WTC11 (cell line): ENCODE data around the gene FGF1. TPM values are rescaled to one million over a fixed set of nuclear protein-coding genes. Genes with fewer than 3 reads are reported as not detected.

Experiments
- ATAC-seq: fragments of 200-7000 bp; cut with Tn5 transposase; 2 replicates; pipeline ENCODE4 v1.10.0; 2021; ENCODE audit warnings: mild to moderate bottlenecking, moderate library complexity
- CTCF ChIA-PET: fragments of 300-600 bp; sonication (Branson Sonifier 250); formaldehyde crosslinking; loops from one replicate; lab custom pipeline; 2021; ENCODE audit warnings: antibody characterized with exemption; lab: Charles Lee
- POLR2A ChIA-PET: fragments of 350-600 bp; sonication (Branson Sonifier 250); formaldehyde crosslinking; loops from one replicate; lab custom pipeline; 2021; ENCODE audit warnings: antibody characterized with exemption; lab: Charles Lee
- DNase-seq: peaks from one replicate; pipeline ENCODE4 v3.0.0; 2021; ENCODE audit warnings: low spot score
- H3K27ac Mint-ChIP-seq: 2 replicates; pipeline ENCODE4 v1.8.0; 2021; ENCODE audit warnings: mixed read lengths
- H3K27me3 Mint-ChIP-seq: 2 replicates; pipeline ENCODE4 v1.8.0; 2021; ENCODE audit warnings: low read depth, mild to moderate bottlenecking, moderate library complexity, mixed read lengths
- H3K36me3 Mint-ChIP-seq: 2 replicates; pipeline ENCODE4 v1.8.0; 2021; ENCODE audit warnings: mixed read lengths
- H3K4me1 Mint-ChIP-seq: 2 replicates; pipeline ENCODE4 v1.8.0; 2022; ENCODE audit warnings: mixed read lengths
- H3K4me3 Mint-ChIP-seq: 2 replicates; pipeline ENCODE4 v1.8.0; 2021; ENCODE audit warnings: mild to moderate bottlenecking, moderate library complexity, mixed read lengths
- H3K9me3 Mint-ChIP-seq: 2 replicates; pipeline ENCODE4 v1.8.0; 2021; ENCODE audit warnings: mixed read lengths
- AR ChIP-seq: fragments of 250-450 bp; sonication (Bioruptor Pico); IDR thresholded peaks from 2 replicates; pipeline ENCODE4 v1.9.0; 2021; ENCODE audit warnings: mild to moderate bottlenecking
- CTCF ChIP-seq: fragments of 200-600 bp; IDR thresholded peaks from 2 replicates; pipeline ENCODE4 v1.8.0; 2022; ENCODE audit warnings: antibody characterized with exemption
- E2F1 ChIP-seq: sonication (generic); formaldehyde crosslinking; IDR thresholded peaks from 2 replicates; pipeline ENCODE4 v1.8.0; 2022; ENCODE audit warnings: mild to moderate bottlenecking, missing genetic modification reagents
- FOXP4 ChIP-seq: sonication (generic); formaldehyde crosslinking; IDR thresholded peaks from 2 replicates; pipeline ENCODE4 v1.8.0; 2022; ENCODE audit warnings: mild to moderate bottlenecking, missing genetic modification reagents
- GRHL2 ChIP-seq: fragments of 250-450 bp; sonication (Bioruptor Pico); IDR thresholded peaks from 2 replicates; pipeline ENCODE4 v1.8.0; 2022; ENCODE audit warnings: mild to moderate bottlenecking, moderate library complexity; ENCODE audit not compliant: insufficient replicate concordance, severe bottlenecking
- MAX ChIP-seq: sonication (generic); formaldehyde crosslinking; IDR thresholded peaks from 2 replicates; pipeline ENCODE4 v1.8.0; 2022; ENCODE audit warnings: mild to moderate bottlenecking, missing genetic modification reagents
- MYBL2 ChIP-seq: sonication (generic); formaldehyde crosslinking; IDR thresholded peaks from 2 replicates; pipeline ENCODE4 v1.8.1; 2023; ENCODE audit warnings: mild to moderate bottlenecking, moderate library complexity, missing genetic modification reagents
- NR1H2 ChIP-seq: sonication (generic); formaldehyde crosslinking; IDR thresholded peaks from 2 replicates; pipeline ENCODE4 v1.9.0; 2021; ENCODE audit warnings: mild to moderate bottlenecking, moderate library complexity, missing genetic modification reagents
- NR3C1 ChIP-seq: sonication (generic); formaldehyde crosslinking; conservative IDR thresholded peaks from 2 replicates; pipeline ENCODE4 v1.8.1; 2023; ENCODE audit warnings: low read depth, mild to moderate bottlenecking, missing genetic modification reagents
- TCF7 ChIP-seq: sonication (generic); formaldehyde crosslinking; IDR thresholded peaks from 2 replicates; pipeline ENCODE4 v1.8.0; 2022; ENCODE audit warnings: mild to moderate bottlenecking, low read depth, missing genetic modification reagents, moderate library complexity
- ZNF138 ChIP-seq: sonication (generic); formaldehyde crosslinking; conservative IDR thresholded peaks from 2 replicates; pipeline ENCODE4 v1.8.1; 2022; ENCODE audit warnings: mild to moderate bottlenecking, moderate library complexity, missing genetic modification reagents
- ZNF219 ChIP-seq: sonication (generic); formaldehyde crosslinking; IDR thresholded peaks from 2 replicates; pipeline ENCODE4 v1.8.0; 2023; ENCODE audit warnings: missing genetic modification reagents, mild to moderate bottlenecking, borderline replicate concordance
- ZNF232 ChIP-seq: sonication (generic); formaldehyde crosslinking; IDR thresholded peaks from 2 replicates; pipeline ENCODE4 v1.8.0; 2022; ENCODE audit warnings: mild to moderate bottlenecking, missing genetic modification reagents
- ZNF263 ChIP-seq: sonication (generic); formaldehyde crosslinking; IDR thresholded peaks from 2 replicates; pipeline ENCODE4 v1.8.1; 2022; ENCODE audit warnings: low read depth, mild to moderate bottlenecking, moderate library complexity, missing genetic modification reagents
- ZNF281 ChIP-seq: sonication (generic); formaldehyde crosslinking; IDR thresholded peaks from 2 replicates; pipeline ENCODE4 v1.8.0; 2023; ENCODE audit warnings: mild to moderate bottlenecking, missing genetic modification reagents
- ZNF396 ChIP-seq: fragments of 250-450 bp; sonication (Bioruptor Pico); IDR thresholded peaks from 2 replicates; pipeline ENCODE4 v1.8.0; 2021; ENCODE audit warnings: mild to moderate bottlenecking, moderate library complexity, borderline replicate concordance
- ZNF423 ChIP-seq: fragments of 250-450 bp; sonication (Bioruptor Pico); IDR thresholded peaks from 2 replicates; pipeline ENCODE4 v2.1.2; 2022; ENCODE audit warnings: mild to moderate bottlenecking, moderate library complexity
- ZNF512 ChIP-seq: sonication (generic); formaldehyde crosslinking; IDR thresholded peaks from 2 replicates; pipeline ENCODE4 v1.8.1; 2022; ENCODE audit warnings: missing genetic modification reagents, borderline replicate concordance
- total RNA-seq: library from RNA; stranded (reverse); gene quantifications from 3 replicates; pipeline ENCODE4 v1.2.3, GENCODE V29; 2021

Gene FGF1
- total RNA-seq, 1 experiment from 2014 or later: 0.55 TPM

- CTCF ChIA-PET: interaction anchor here (1.1 to 3.5 kb wide), 5 partner anchors 10 to 36 kb away, joined by 3 to 18 read pairs (median 5); no protein-coding TSS in a partner anchor
- POLR2A ChIA-PET: no interaction called here
- TF ChIP-seq AR (CRISPR knock-in tag) (no peak), ZNF263 (no peak), NR1H2 (CRISPR knock-in tag) (no peak), FOXP4 (CRISPR knock-in tag) (no peak), ZNF423 (no peak), ZNF396 (CRISPR knock-in tag) (no peak), TCF7 (CRISPR knock-in tag) (no peak)
These were observed 8.7 kb downstream of the FGF1 start for GRCh38 chr5:142677198-142677597.

GRCh38 chr5:142676318-142676717 is 9.6 kb downstream of the FGF1 start:
- DNase-seq (no peak), ATAC-seq (no peak)
- Mint-ChIP-seq H3K9me3 (peaks cover 9% of the 10 kb centered on the region), H3K4me3 (no peak overlapping the region), H3K27me3 (no peaks in the 10 kb centered on the region; the same call in 1 of the 2 replicates), H3K27ac (no peak overlapping the region), H3K36me3 (no peaks in the 10 kb centered on the region), H3K4me1 (peaks cover 21% of the 10 kb centered on the region)
- CTCF ChIA-PET: interaction anchor here (1.0 to 3.5 kb wide), 5 partner anchors 9 to 37 kb away, joined by 4 to 18 read pairs (median 5); partner anchors contain the start of gene FGF1
- POLR2A ChIA-PET: no interaction called here
- TF ChIP-seq ZNF281 (CRISPR knock-in tag): no peak
- TF ChIP-seq GRHL2 (CRISPR knock-in tag): no peak
- no peak for TF ChIP-seq ZNF138 (CRISPR knock-in tag)
- TF ChIP-seq MYBL2 (CRISPR knock-in tag): no peak
- no peak for TF ChIP-seq E2F1
- TF ChIP-seq ZNF512 (CRISPR knock-in tag): no peak
- TF ChIP-seq CTCF: no peak
- TF ChIP-seq ZNF219: no peak
- TF ChIP-seq NR3C1: no peak
- no peak for TF ChIP-seq AR (CRISPR knock-in tag)
- no peak for TF ChIP-seq ZNF396 (CRISPR knock-in tag)
- no peak for TF ChIP-seq MAX (CRISPR knock-in tag)
- TF ChIP-seq ZNF232 (CRISPR knock-in tag): no peak

More at GRCh38 chr5:142677198-142677597, 8.7 kb downstream of the FGF1 start:
- no peak for DNase-seq
- no peaks in the 10 kb centered on the region; the same call in 1 of the 2 replicates for H3K27me3 Mint-ChIP-seq
- H3K9me3 Mint-ChIP-seq: peaks cover 9% of the 10 kb centered on the region
- no peak for ATAC-seq
- H3K27ac Mint-ChIP-seq: no peak overlapping the region
- peaks cover 21% of the 10 kb centered on the region for H3K4me1 Mint-ChIP-seq
- no peak overlapping the region for H3K4me3 Mint-ChIP-seq
- no peaks in the 10 kb centered on the region for H3K36me3 Mint-ChIP-seq
